Lower leg skin (tissue), 3 donors: ENCODE data around the gene CCN5.

Experiments
- POLR2A ChIP-seq, 2 donors: fragments of 450-650 bp; IDR thresholded peaks; one replicate each; pipeline ENCODE4 v1.6.1; 2016 to 2017; ENCODE audit warnings: antibody characterized with exemption in 2 of 2, mild to moderate bottlenecking in 1 of 2, moderate library complexity in 1 of 2
- TF ChIP-seq, protein P1 (sequence below), 3 donors: fragments of 450-650 bp; IDR thresholded peaks; one replicate each; pipeline ENCODE4 v1.5.1; 2016; ENCODE audit warnings: antibody characterized with exemption in 3 of 3, mild to moderate bottlenecking in 3 of 3, moderate library complexity in 2 of 3

- TF ChIP-seq, protein P1, sequence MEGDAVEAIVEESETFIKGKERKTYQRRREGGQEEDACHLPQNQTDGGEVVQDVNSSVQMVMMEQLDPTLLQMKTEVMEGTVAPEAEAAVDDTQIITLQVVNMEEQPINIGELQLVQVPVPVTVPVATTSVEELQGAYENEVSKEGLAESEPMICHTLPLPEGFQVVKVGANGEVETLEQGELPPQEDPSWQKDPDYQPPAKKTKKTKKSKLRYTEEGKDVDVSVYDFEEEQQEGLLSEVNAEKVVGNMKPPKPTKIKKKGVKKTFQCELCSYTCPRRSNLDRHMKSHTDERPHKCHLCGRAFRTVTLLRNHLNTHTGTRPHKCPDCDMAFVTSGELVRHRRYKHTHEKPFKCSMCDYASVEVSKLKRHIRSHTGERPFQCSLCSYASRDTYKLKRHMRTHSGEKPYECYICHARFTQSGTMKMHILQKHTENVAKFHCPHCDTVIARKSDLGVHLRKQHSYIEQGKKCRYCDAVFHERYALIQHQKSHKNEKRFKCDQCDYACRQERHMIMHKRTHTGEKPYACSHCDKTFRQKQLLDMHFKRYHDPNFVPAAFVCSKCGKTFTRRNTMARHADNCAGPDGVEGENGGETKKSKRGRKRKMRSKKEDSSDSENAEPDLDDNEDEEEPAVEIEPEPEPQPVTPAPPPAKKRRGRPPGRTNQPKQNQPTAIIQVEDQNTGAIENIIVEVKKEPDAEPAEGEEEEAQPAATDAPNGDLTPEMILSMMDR (IDR thresholded peaks at IDR 0.05): no peak
- TF ChIP-seq POLR2A (IDR thresholded peaks at IDR 0.05): no peak
These were observed 7.8 kb downstream of the CCN5 start for GRCh38 chr20:44722990-44723389.
